GM12878 (cell line): ENCODE data around the gene SATB2.

Source experiments
- BCL3 ChIP-seq: IDR thresholded peaks from 2 replicates; pipeline ENCODE4 v1.6.1; 2011; ENCODE audit warnings: borderline replicate concordance, low read depth, mild to moderate bottlenecking, moderate library complexity, low read length; ENCODE audit not compliant: insufficient read depth, poor library complexity, severe bottlenecking
- E2F8 ChIP-seq: fragments of 450-650 bp; IDR thresholded peaks from 2 replicates; pipeline ENCODE4 v1.6.1; 2018; ENCODE audit warnings: mild to moderate bottlenecking, low read depth, moderate library complexity; ENCODE audit not compliant: partially characterized antibody
- FOS ChIP-seq: IDR thresholded peaks from 3 replicates; pipeline ENCODE4 v1.6.1; 2011; ENCODE audit warnings: borderline replicate concordance; ENCODE audit not compliant: insufficient read length; ENCODE audit errors: extremely low read depth
- POLR2A ChIP-seq: IDR thresholded peaks from 2 replicates; pipeline ENCODE4 v1.6.1; 2011; ENCODE audit warnings: low read depth, mild to moderate bottlenecking, low read length
- POLR2AphosphoS2 ChIP-seq: IDR thresholded peaks from 2 replicates; pipeline ENCODE4 v1.6.1; 2011; ENCODE audit warnings: low read depth, mild to moderate bottlenecking, low read length, improper control_type of control experiment, moderate library complexity

DNA sequence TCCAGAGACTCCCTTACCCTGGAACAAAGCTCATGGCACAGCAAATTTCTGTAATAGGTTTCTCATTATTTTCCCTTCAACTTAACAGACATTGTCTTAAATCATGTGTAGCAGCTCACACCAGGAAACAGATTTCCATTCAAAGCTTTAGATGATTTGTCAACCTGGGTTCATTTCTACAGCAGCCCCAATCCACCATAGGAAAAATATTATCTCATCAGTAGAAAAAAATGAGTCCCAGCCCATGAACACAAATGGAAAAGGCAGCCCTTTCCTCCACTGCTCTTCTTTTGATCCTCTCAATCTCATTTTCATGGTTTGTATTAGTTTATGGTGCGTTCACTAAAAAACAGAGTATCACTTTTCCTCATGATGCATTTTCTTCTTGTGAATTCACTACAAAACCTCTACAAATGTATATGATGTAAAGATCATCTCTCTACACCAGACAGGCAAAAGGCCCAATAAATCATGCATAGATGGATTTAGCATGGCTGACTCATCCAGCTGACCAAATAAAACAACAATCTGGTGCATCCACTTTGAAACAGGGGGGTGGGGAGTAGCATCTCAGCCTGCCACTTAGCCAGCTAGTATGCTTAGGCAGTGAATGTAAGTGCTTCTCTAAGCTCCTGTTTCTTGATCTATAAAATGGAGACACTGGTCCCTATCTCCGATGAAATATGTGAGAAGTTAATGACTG lies 78.6 kb downstream of the SATB2 start:
- no peak for TF ChIP-seq POLR2AphosphoS2
- TF ChIP-seq POLR2A: no peak
- no peak for TF ChIP-seq FOS
- no peak for TF ChIP-seq BCL3
- no peak for TF ChIP-seq E2F8
